Fibroblast of villous mesenchyme (primary cell): ENCODE results near the gene DUSP3. TPM values are rescaled to one million over a fixed set of nuclear protein-coding genes. Genes with fewer than 3 reads are reported as not detected.
"Not testable (repeated sequence)": the region's sequence is repeated elsewhere in the genome, so short reads cannot be mapped to it uniquely, and the experiment has no call there.

ENCODE experiments used
- DNase-seq: peaks from one replicate; pipeline ENCODE4 v3.0.0-alpha.2; 2010; ENCODE audit warnings: low read depth
- H3K4me3 ChIP-seq: 2 replicates; pipeline ENCODE4 v1.5.1; 2011; ENCODE audit warnings: low read depth, mild to moderate bottlenecking, low read length
- CTCF ChIP-seq: IDR thresholded peaks from 2 replicates; pipeline ENCODE4 v1.5.1; 2012; ENCODE audit warnings: low read depth, mild to moderate bottlenecking, low read length; ENCODE audit not compliant: insufficient read depth
- total RNA-seq: library from RNA; depleted of rRNA; stranded (reverse); fragments of >200 nt; gene quantifications from 2 replicates; pipeline ENCODE4 v1.2.3, GENCODE V29; 2012

The DUSP3 gene
- total RNA-seq, 1 donor: 95.9 TPM

- TF ChIP-seq CTCF: no peak
- no peak overlapping the region for H3K4me3 ChIP-seq
- no peak for DNase-seq
These were observed 26.3 kb upstream of the DUSP3 start for GRCh38 chr17:43805117-43805516.

- TF ChIP-seq CTCF: no peak
- no peak overlapping the region for H3K4me3 ChIP-seq
- DNase-seq: no peak
These were observed 25.0 kb upstream of the DUSP3 start for GRCh38 chr17:43803758-43804157.

- no peak overlapping the region for H3K4me3 ChIP-seq
- no peak for TF ChIP-seq CTCF
- DNase-seq: no peak
These were observed 23.1 kb upstream of the DUSP3 start for GRCh38 chr17:43801844-43802243.

- DNase-seq: no peak
- TF ChIP-seq CTCF: no peak
- no peak overlapping the region for H3K4me3 ChIP-seq
These were observed 22.0 kb upstream of the DUSP3 start for GRCh38 chr17:43800736-43801135.

GRCh38 chr17:43799047-43799446 lies 20.3 kb upstream of the DUSP3 start:
- no peak for DNase-seq
- TF ChIP-seq CTCF: no peak
- H3K4me3 ChIP-seq: no peak overlapping the region

GRCh38 chr17:43798024-43798423 lies 19.2 kb upstream of the DUSP3 start:
- not testable (repeated sequence) for DNase-seq, H3K4me3 ChIP-seq

GRCh38 chr17:43792668-43793067 lies 13.9 kb upstream of the DUSP3 start:
- H3K4me3 ChIP-seq, DNase-seq: not testable (repeated sequence)

- DNase-seq: peak; percentile 50
- no peak for TF ChIP-seq CTCF
- H3K4me3 ChIP-seq: no peak overlapping the region
These were observed 12.8 kb upstream of the DUSP3 start for GRCh38 chr17:43791589-43791988.
